ENCODE results near the gene BRS3. TPM values are rescaled to one million over a fixed set of nuclear protein-coding genes. Genes with fewer than 3 reads are reported as not detected.

Gene BRS3
- total and polyA plus RNA-seq, 2 experiments from 2014 or later: not detected

- Histone ChIP-seq H3K9ac (no peak overlapping the region), H3F3A (ENCODE audit: insufficient read depth) (no peaks in the 10 kb centered on the region)
- TF ChIP-seq EZH2 (IDR thresholded peaks at IDR 0.05; ENCODE audit: insufficient read depth, poor library complexity, severe bottlenecking) (no peak), EZH2phosphoT487 (IDR thresholded peaks at IDR 0.05; ENCODE audit: insufficient read depth, low read depth) (no peak)
These were observed 51.1 kb downstream of the BRS3 start for GRCh38 chrX:136538811-136539210.

GRCh38 chrX:136540226-136540625, 52.5 kb downstream of the BRS3 start:
- Histone ChIP-seq H3K27ac (no peak overlapping the region), H3K4me1 (ENCODE audit: insufficient read depth) (no peaks in the 10 kb centered on the region), H3K36me3 (ENCODE audit: low read depth) (no peaks in the 10 kb centered on the region), H2AFZ (no peak overlapping the region), H3K4me2 (ENCODE audit: unreplicated experiment) (no peak overlapping the region), H3K9me3 (ENCODE audit: low read depth) (no peaks in the 10 kb centered on the region), H3K9me2 (ENCODE audit: insufficient read depth) (no peaks in the 10 kb centered on the region), H3F3A (ENCODE audit: insufficient read depth) (no peaks in the 10 kb centered on the region), H3K27me3 (replicated peaks; ENCODE audit: insufficient read depth) (no peaks in the 10 kb centered on the region), H4K20me1 (ENCODE audit: insufficient read depth) (no peaks in the 10 kb centered on the region), H3K79me2 (ENCODE audit: insufficient read depth) (no peaks in the 10 kb centered on the region), H3K9ac (no peak overlapping the region), H3K4me3 (no peak overlapping the region)
- in situ Hi-C loops (cut with MboI): no loop called here
- TF ChIP-seq EZH2 (IDR thresholded peaks at IDR 0.05; ENCODE audit: insufficient read depth, poor library complexity, severe bottlenecking): no peak
- DNase-seq: no peak
- 55% methylated on average over 5 of the region's 5 CpGs for WGBS, 2 experiments (ENCODE audit: low coverage in 1 of 2, low lambda C conversion rate in 2 of 2, missing lambda C conversion rate in 2 of 2)

More at GRCh38 chrX:136538811-136539210, 51.1 kb downstream of the BRS3 start:
- H4K20me1 ChIP-seq (ENCODE audit: insufficient read depth): no peaks in the 10 kb centered on the region
- no peaks in the 10 kb centered on the region for H3K9me3 ChIP-seq (ENCODE audit: low read depth)
- H3K4me1 ChIP-seq (ENCODE audit: insufficient read depth): no peaks in the 10 kb centered on the region
- H3K36me3 ChIP-seq (ENCODE audit: low read depth): no peaks in the 10 kb centered on the region
- no peaks in the 10 kb centered on the region for H3K9me2 ChIP-seq (ENCODE audit: insufficient read depth)
- H3K4me3 ChIP-seq: no peak overlapping the region
- in situ Hi-C loops (cut with MboI): no loop called here
- no peak overlapping the region for H2AFZ ChIP-seq
- no peak overlapping the region for H3K4me2 ChIP-seq (ENCODE audit: unreplicated experiment)
- no peaks in the 10 kb centered on the region for H3K27me3 ChIP-seq (replicated peaks; ENCODE audit: insufficient read depth)
- DNase-seq: no peak
- no peaks in the 10 kb centered on the region for H3K79me2 ChIP-seq (ENCODE audit: insufficient read depth)
- WGBS, 2 experiments (ENCODE audit: low coverage in 1 of 2, low lambda C conversion rate in 2 of 2, missing lambda C conversion rate in 2 of 2): 0% methylated on average over 2 of the region's 2 CpGs
- no peak overlapping the region for H3K27ac ChIP-seq

GRCh38 chrX:136541294-136541693, 53.5 kb downstream of the BRS3 start:
- Histone ChIP-seq H3K4me2 (ENCODE audit: unreplicated experiment) (no peak overlapping the region), H3K4me1 (ENCODE audit: insufficient read depth) (no peaks in the 10 kb centered on the region), H3K79me2 (ENCODE audit: insufficient read depth) (no peaks in the 10 kb centered on the region), H3F3A (ENCODE audit: insufficient read depth) (no peaks in the 10 kb centered on the region), H3K9me2 (ENCODE audit: insufficient read depth) (no peaks in the 10 kb centered on the region), H3K27me3 (replicated peaks; ENCODE audit: insufficient read depth) (no peaks in the 10 kb centered on the region), H2AFZ (no peak overlapping the region), H4K20me1 (ENCODE audit: insufficient read depth) (no peaks in the 10 kb centered on the region), H3K9me3 (ENCODE audit: low read depth) (no peaks in the 10 kb centered on the region), H3K4me3 (no peak overlapping the region), H3K27ac (no peak overlapping the region), H3K9ac (no peak overlapping the region), H3K36me3 (ENCODE audit: low read depth) (no peaks in the 10 kb centered on the region)
- DNase-seq: no peak
- in situ Hi-C loops (cut with MboI): no loop called here
- WGBS, 2 experiments (ENCODE audit: low coverage in 1 of 2, low lambda C conversion rate in 2 of 2, missing lambda C conversion rate in 2 of 2): 30 to 48% methylated on average over 2 to 3 of the region's 3 CpGs
- TF ChIP-seq EZH2 (IDR thresholded peaks at IDR 0.05; ENCODE audit: insufficient read depth, poor library complexity, severe bottlenecking) (no peak), EZH2phosphoT487 (IDR thresholded peaks at IDR 0.05; ENCODE audit: insufficient read depth, low read depth) (no peak)

- no peak for DNase-seq
- Histone ChIP-seq H2AFZ (no peak overlapping the region), H3K79me2 (ENCODE audit: insufficient read depth) (no peaks in the 10 kb centered on the region), H3K27ac (no peak overlapping the region), H3K4me3 (no peak overlapping the region), H3K27me3 (replicated peaks; ENCODE audit: insufficient read depth) (no peaks in the 10 kb centered on the region), H3K9ac (no peak overlapping the region), H3K36me3 (ENCODE audit: low read depth) (no peaks in the 10 kb centered on the region), H4K20me1 (ENCODE audit: insufficient read depth) (no peaks in the 10 kb centered on the region), H3K4me2 (ENCODE audit: unreplicated experiment) (no peak overlapping the region), H3K9me3 (ENCODE audit: low read depth) (no peaks in the 10 kb centered on the region), H3F3A (ENCODE audit: insufficient read depth) (no peaks in the 10 kb centered on the region), H3K4me1 (ENCODE audit: insufficient read depth) (no peaks in the 10 kb centered on the region), H3K9me2 (ENCODE audit: insufficient read depth) (no peaks in the 10 kb centered on the region)
- in situ Hi-C loops (cut with MboI): no loop called here
- WGBS, 2 experiments (ENCODE audit: low coverage in 1 of 2, low lambda C conversion rate in 2 of 2, missing lambda C conversion rate in 2 of 2): 42 to 52% methylated on average over 7 of the region's 7 CpGs
- no peak for TF ChIP-seq EZH2phosphoT487 (IDR thresholded peaks at IDR 0.05; ENCODE audit: insufficient read depth, low read depth)
- no peak for TF ChIP-seq EZH2 (IDR thresholded peaks at IDR 0.05; ENCODE audit: insufficient read depth, poor library complexity, severe bottlenecking)
These were observed 54.5 kb downstream of the BRS3 start for GRCh38 chrX:136542281-136542680.

Other genes with a start within 250 kb of the BRS3 start
- 11.4 and 14.4 TPM in 2 replicates for gene MAP7D3, start 236.5 kb upstream of the BRS3 start, total RNA-seq (2014; rRNA removed; shearing (Covaris generic))
- gene MAP7D3, start 236.5 kb upstream of the BRS3 start, polyA plus RNA-seq (2016; fragmentation: Nextera tagmentation; extraction: Ambion mirVana): 14.2 and 15.5 TPM in 2 replicates
- gene ADGRG4, start 187.0 kb upstream of the BRS3 start, total RNA-seq (2014; rRNA removed; shearing (Covaris generic)): 0.25 TPM in 1 of 2 replicates, not detected in the other
- not detected in 2 replicates for gene ADGRG4, start 187.0 kb upstream of the BRS3 start, polyA plus RNA-seq (2016; fragmentation: Nextera tagmentation; extraction: Ambion mirVana)
- 46.9 and 58.8 TPM in 2 replicates for gene HTATSF1, start 9.6 kb downstream of the BRS3 start, total RNA-seq (2014; rRNA removed; shearing (Covaris generic))
- 51.3 and 51.5 TPM in 2 replicates for gene HTATSF1, start 9.6 kb downstream of the BRS3 start, polyA plus RNA-seq (2016; fragmentation: Nextera tagmentation; extraction: Ambion mirVana)
- not detected in 2 replicates for gene VGLL1, start 44.3 kb downstream of the BRS3 start, total RNA-seq (2014; rRNA removed; shearing (Covaris generic))
- gene VGLL1, start 44.3 kb downstream of the BRS3 start, polyA plus RNA-seq (2016; fragmentation: Nextera tagmentation; extraction: Ambion mirVana): not detected in 2 replicates
- gene CD40LG, start 160.2 kb downstream of the BRS3 start, total RNA-seq (2014; rRNA removed; shearing (Covaris generic)): not detected in 2 replicates
- gene CD40LG, start 160.2 kb downstream of the BRS3 start, polyA plus RNA-seq (2016; fragmentation: Nextera tagmentation; extraction: Ambion mirVana): not detected in 2 replicates